ENCODE results near the gene MYL10. TPM values are rescaled to one million over a fixed set of nuclear protein-coding genes. Genes with fewer than 3 reads are reported as not detected.
A peak's percentile ranks its signal among the peaks of the same experiment; 100 is the strongest.

The MYL10 gene
- total and polyA plus RNA-seq, 2 of the 13 experiments (the other 11 are each of a cell fraction or from before 2014, with no cell fraction given), result not detected

- TF ChIP-seq, protein P1, sequence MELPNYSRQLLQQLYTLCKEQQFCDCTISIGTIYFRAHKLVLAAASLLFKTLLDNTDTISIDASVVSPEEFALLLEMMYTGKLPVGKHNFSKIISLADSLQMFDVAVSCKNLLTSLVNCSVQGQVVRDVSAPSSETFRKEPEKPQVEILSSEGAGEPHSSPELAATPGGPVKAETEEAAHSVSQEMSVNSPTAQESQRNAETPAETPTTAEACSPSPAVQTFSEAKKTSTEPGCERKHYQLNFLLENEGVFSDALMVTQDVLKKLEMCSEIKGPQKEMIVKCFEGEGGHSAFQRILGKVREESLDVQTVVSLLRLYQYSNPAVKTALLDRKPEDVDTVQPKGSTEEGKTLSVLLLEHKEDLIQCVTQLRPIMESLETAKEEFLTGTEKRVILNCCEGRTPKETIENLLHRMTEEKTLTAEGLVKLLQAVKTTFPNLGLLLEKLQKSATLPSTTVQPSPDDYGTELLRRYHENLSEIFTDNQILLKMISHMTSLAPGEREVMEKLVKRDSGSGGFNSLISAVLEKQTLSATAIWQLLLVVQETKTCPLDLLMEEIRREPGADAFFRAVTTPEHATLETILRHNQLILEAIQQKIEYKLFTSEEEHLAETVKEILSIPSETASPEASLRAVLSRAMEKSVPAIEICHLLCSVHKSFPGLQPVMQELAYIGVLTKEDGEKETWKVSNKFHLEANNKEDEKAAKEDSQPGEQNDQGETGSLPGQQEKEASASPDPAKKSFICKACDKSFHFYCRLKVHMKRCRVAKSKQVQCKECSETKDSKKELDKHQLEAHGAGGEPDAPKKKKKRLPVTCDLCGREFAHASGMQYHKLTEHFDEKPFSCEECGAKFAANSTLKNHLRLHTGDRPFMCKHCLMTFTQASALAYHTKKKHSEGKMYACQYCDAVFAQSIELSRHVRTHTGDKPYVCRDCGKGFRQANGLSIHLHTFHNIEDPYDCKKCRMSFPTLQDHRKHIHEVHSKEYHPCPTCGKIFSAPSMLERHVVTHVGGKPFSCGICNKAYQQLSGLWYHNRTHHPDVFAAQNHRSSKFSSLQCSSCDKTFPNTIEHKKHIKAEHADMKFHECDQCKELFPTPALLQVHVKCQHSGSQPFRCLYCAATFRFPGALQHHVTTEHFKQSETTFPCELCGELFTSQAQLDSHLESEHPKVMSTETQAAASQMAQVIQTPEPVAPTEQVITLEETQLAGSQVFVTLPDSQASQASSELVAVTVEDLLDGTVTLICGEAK (IDR thresholded peaks at IDR 0.05), result no peak
- TF ChIP-seq, protein P1 (CRISPR knock-in tag; IDR thresholded peaks at IDR 0.05), result no peak
- TF ChIP-seq ISL2 (CRISPR knock-in tag; IDR thresholded peaks at IDR 0.05) (no peak), BCL6 (CRISPR knock-in tag; IDR thresholded peaks at IDR 0.05) (peak; percentile 48), ZNF567 (CRISPR knock-in tag; IDR thresholded peaks at IDR 0.05; ENCODE audit: borderline replicate concordance) (no peak), MAFF (IDR thresholded peaks at IDR 0.05; ENCODE audit: low read depth, low read length) (no peak), ZFP37 (CRISPR knock-in tag; IDR thresholded peaks at IDR 0.05; ENCODE audit: borderline replicate concordance) (no peak), ZNF17 (CRISPR knock-in tag; IDR thresholded peaks at IDR 0.05) (no peak), ZFP36L1 (CRISPR knock-in tag; IDR thresholded peaks at IDR 0.05) (no peak), ZNF562 (CRISPR knock-in tag; IDR thresholded peaks at IDR 0.05; ENCODE audit: borderline replicate concordance) (no peak), TARDBP (CRISPR knock-in tag; IDR thresholded peaks at IDR 0.05) (0 out of 2 replicates have a peak, but pooled peaks have one; percentile 43), HINFP (CRISPR knock-in tag; IDR thresholded peaks at IDR 0.05; ENCODE audit: low read depth) (no peak), STAT6 (CRISPR knock-in tag; IDR thresholded peaks at IDR 0.05; ENCODE audit: borderline replicate concordance) (no peak)
- TF ChIP-seq, protein P2, sequence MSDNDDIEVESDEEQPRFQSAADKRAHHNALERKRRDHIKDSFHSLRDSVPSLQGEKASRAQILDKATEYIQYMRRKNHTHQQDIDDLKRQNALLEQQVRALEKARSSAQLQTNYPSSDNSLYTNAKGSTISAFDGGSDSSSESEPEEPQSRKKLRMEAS (IDR thresholded peaks at IDR 0.05), result no peak; the same call in 1 of the 2 replicates
Observed at GRCh38 chr7:101598422-101598985, 30.6 kb downstream of the MYL10 start (continued).

Measured in HepG2 (cell line).